GM12801 (cell line): Measurements from ENCODE around the gene CXXC4.

Experiments used
- CTCF ChIP-seq: IDR thresholded peaks from one replicate; pipeline ENCODE4 v1.5.1; 2011; ENCODE audit warnings: control low read depth; ENCODE audit not compliant: insufficient read length; ENCODE audit errors: extremely low read depth

CXXC4 gene

GRCh38 chr4:104465619-104466018 lies 29.1 kb downstream of the CXXC4 start:
- TF ChIP-seq CTCF: no peak

- TF ChIP-seq CTCF: no peak
These were observed 29.5 kb downstream of the CXXC4 start for GRCh38 chr4:104465201-104465600.

GRCh38 chr4:104462641-104463040 lies 32.1 kb downstream of the CXXC4 start:
- TF ChIP-seq CTCF: no peak

- no peak for TF ChIP-seq CTCF
These were observed 37.2 kb downstream of the CXXC4 start for GRCh38 chr4:104457308-104457981.

GRCh38 chr4:104451573-104451972 lies 43.1 kb downstream of the CXXC4 start:
- TF ChIP-seq CTCF: no peak

GRCh38 chr4:104449537-104449936 lies 45.2 kb downstream of the CXXC4 start:
- TF ChIP-seq CTCF: no peak

GRCh38 chr4:104447294-104447693 lies 47.4 kb downstream of the CXXC4 start:
- TF ChIP-seq CTCF: no peak
